ENCODE results near the gene PTPRM. TPM values are rescaled to one million over a fixed set of nuclear protein-coding genes. Genes with fewer than 3 reads are reported as not detected.

PTPRM gene
- total RNA-seq, 1 experiment from 2014 or later: 42.3 TPM

DNA sequence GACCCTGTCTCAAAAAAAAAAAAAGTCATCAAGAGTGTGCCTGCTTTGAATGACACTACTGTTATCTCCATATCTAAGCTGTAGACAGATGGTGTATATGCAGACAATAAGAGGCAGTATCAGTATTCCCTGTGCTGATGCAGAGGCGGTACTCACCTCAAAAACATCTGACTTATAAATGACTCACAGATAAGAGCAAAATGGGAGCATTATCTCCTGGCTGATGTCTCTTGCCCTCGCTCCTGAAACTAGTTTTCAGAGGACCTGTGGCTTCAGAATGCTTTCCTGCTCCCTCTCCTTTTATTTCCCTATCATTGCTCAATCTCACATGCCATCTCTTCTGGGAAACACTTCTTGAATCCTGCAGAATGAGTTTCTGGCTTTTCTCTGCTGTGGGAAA is 289.6 kb downstream of the PTPRM start:
- Mint-ChIP-seq H3K9me3 (ENCODE audit: low read depth, unreplicated experiment) (peaks cover 4% of the 10 kb centered on the region), H3K36me3 (ENCODE audit: insufficient read depth, unreplicated experiment) (no peaks in the 10 kb centered on the region), H3K4me3 (ENCODE audit: low read depth, unreplicated experiment) (no peak overlapping the region), H3K4me1 (ENCODE audit: low read depth, unreplicated experiment) (peaks cover 26% of the 10 kb centered on the region), H3K27ac (ENCODE audit: unreplicated experiment) (peak overlapping the region; percentile 45), H3K27me3 (ENCODE audit: unreplicated experiment) (no peaks in the 10 kb centered on the region)
- intact Hi-C loops (cut with micrococcal nuclease; ENCODE audit: unreplicated experiment): no loop called here
- TF ChIP-seq, protein P1, sequence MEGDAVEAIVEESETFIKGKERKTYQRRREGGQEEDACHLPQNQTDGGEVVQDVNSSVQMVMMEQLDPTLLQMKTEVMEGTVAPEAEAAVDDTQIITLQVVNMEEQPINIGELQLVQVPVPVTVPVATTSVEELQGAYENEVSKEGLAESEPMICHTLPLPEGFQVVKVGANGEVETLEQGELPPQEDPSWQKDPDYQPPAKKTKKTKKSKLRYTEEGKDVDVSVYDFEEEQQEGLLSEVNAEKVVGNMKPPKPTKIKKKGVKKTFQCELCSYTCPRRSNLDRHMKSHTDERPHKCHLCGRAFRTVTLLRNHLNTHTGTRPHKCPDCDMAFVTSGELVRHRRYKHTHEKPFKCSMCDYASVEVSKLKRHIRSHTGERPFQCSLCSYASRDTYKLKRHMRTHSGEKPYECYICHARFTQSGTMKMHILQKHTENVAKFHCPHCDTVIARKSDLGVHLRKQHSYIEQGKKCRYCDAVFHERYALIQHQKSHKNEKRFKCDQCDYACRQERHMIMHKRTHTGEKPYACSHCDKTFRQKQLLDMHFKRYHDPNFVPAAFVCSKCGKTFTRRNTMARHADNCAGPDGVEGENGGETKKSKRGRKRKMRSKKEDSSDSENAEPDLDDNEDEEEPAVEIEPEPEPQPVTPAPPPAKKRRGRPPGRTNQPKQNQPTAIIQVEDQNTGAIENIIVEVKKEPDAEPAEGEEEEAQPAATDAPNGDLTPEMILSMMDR (IDR thresholded peaks at IDR 0.05; ENCODE audit: unreplicated experiment): no peak
- no TSS peak for BruUV-seq (replicated peaks)
- CTCF ChIA-PET: no interaction called here
- no peak for DNase-seq

DNA sequence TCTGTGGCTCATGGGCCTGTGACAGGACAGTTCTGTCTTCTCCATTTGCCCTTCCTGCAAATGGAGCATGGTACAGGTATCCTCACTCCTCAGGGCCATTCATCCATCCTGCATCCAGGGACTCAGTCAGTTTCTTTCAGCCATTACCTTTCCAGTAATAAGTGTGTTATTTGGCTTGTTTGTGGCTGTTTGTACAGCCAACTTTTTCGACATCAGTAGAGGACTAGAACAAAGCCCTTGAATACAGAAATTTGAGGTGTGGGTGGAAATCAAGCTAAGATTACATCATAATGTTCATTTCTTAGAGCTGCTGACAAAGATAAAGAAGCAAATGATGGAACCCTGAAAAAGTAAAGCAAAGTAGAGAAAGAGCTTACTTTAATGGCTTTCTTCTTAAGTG is 290.4 kb downstream of the PTPRM start:
- H3K4me3 Mint-ChIP-seq (ENCODE audit: low read depth, unreplicated experiment): no peak overlapping the region
- no peak overlapping the region for H3K27ac Mint-ChIP-seq (ENCODE audit: unreplicated experiment)
- no peak for DNase-seq
- no TSS peak for BruUV-seq (replicated peaks)
- TF ChIP-seq, protein P1 (IDR thresholded peaks at IDR 0.05; ENCODE audit: unreplicated experiment): no peak
- no peaks in the 10 kb centered on the region for H3K36me3 Mint-ChIP-seq (ENCODE audit: insufficient read depth, unreplicated experiment)
- intact Hi-C loops (cut with micrococcal nuclease; ENCODE audit: unreplicated experiment): no loop called here
- H3K9me3 Mint-ChIP-seq (ENCODE audit: low read depth, unreplicated experiment): no peaks in the 10 kb centered on the region
- no peaks in the 10 kb centered on the region for H3K27me3 Mint-ChIP-seq (ENCODE audit: unreplicated experiment)
- CTCF ChIA-PET: no interaction called here
- H3K4me1 Mint-ChIP-seq (ENCODE audit: low read depth, unreplicated experiment): peaks cover 26% of the 10 kb centered on the region

DNA sequence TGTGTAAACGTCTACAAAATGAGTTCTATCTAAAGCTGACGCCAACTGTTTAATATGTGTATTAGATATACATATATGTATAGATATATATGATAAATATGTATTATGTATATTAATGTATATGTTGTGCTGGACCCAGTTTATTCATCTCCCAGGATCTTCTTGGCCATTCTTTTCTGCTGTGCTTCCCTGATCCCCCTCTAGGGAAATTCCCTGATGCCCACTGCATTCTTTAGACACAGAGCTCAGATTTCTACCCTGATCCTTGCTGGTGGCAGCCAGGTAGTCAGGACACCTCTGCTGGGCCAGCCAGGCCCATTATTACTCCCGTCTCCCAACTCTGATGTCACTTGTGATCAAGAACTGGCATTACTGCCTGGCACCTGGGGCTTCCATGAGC is 292.0 kb downstream of the PTPRM start:
- TF ChIP-seq, protein P1 (IDR thresholded peaks at IDR 0.05; ENCODE audit: unreplicated experiment): no peak
- intact Hi-C loops (cut with micrococcal nuclease; ENCODE audit: unreplicated experiment): no loop called here
- no TSS peak for BruUV-seq (replicated peaks)
- H3K27me3 Mint-ChIP-seq (ENCODE audit: unreplicated experiment): no peaks in the 10 kb centered on the region
- CTCF ChIA-PET: no interaction called here
- no peaks in the 10 kb centered on the region for H3K36me3 Mint-ChIP-seq (ENCODE audit: insufficient read depth, unreplicated experiment)
- no peaks in the 10 kb centered on the region for H3K9me3 Mint-ChIP-seq (ENCODE audit: low read depth, unreplicated experiment)
- no peak overlapping the region for H3K27ac Mint-ChIP-seq (ENCODE audit: unreplicated experiment)
- DNase-seq: no peak
- no peak overlapping the region for H3K4me3 Mint-ChIP-seq (ENCODE audit: low read depth, unreplicated experiment)
- peaks cover 26% of the 10 kb centered on the region for H3K4me1 Mint-ChIP-seq (ENCODE audit: low read depth, unreplicated experiment)

DNA sequence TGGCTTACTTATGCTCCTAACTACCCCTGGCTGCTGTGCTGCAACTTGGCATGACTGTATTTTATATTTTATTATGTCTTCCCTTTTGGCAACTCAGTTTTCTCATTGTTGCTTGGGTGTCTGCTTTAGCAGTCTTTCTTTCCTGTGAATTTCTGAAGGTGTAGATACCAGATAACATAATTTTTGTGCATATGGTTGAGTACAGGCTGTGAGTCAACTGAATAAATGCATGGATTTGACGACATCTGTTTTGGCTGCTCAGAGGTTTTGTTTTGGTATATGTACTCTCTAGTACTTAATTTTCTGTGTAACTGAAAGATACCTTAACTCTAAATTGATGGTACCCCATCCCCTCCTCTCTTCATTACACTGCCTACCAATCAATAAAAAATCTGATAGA is 303.1 kb downstream of the PTPRM start:
- Mint-ChIP-seq H3K9me3 (ENCODE audit: low read depth, unreplicated experiment) (peaks cover 12% of the 10 kb centered on the region), H3K4me3 (ENCODE audit: low read depth, unreplicated experiment) (no peak overlapping the region), H3K27me3 (ENCODE audit: unreplicated experiment) (no peaks in the 10 kb centered on the region), H3K4me1 (ENCODE audit: low read depth, unreplicated experiment) (peaks cover 24% of the 10 kb centered on the region), H3K36me3 (ENCODE audit: insufficient read depth, unreplicated experiment) (peaks cover 6% of the 10 kb centered on the region), H3K27ac (ENCODE audit: unreplicated experiment) (no peak overlapping the region)
- CTCF ChIA-PET: interaction anchor here (0.8 kb wide), 1 partner anchor 303 kb away, joined by 3 read pairs; the partner anchor contains the start of gene PTPRM
- no peak for DNase-seq
- BruUV-seq (replicated peaks): no TSS peak
- TF ChIP-seq, protein P1 (IDR thresholded peaks at IDR 0.05; ENCODE audit: unreplicated experiment): no peak
- intact Hi-C loops (cut with micrococcal nuclease; ENCODE audit: unreplicated experiment): loop anchor here (2.0 kb wide), 1 partner anchor 79 kb away; no protein-coding TSS in a partner anchor

Measured in Calu3 (cell line).